ENCODE measurements around the gene GALNT7. TPM values are rescaled to one million over a fixed set of nuclear protein-coding genes. Genes with fewer than 3 reads are reported as not detected.

The GALNT7 gene
- total and polyA plus RNA-seq, 4 donors, result 0.65 to 13.0 (median 2.1) TPM

DNA sequence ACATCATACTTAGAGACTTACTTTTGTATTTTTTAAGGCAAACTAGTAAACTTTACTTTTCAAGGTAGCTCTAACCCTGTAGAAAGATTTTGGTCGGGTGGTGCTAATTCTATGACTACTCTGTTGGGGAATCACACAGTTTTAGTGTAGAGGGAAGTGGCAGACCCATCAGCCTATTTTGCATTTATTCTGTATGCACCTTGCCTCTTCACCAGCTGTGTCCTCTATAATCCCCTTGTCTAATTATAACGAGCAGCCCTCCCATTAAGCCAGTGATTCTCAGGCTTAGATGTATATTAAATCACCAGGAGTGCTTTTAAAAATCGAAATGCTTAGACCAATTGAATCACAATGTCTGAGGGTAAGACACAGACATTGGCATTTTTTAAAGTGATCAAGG is 78.1 kb downstream of the GALNT7 start:
- Histone ChIP-seq H3K27me3 (ENCODE audit: control insufficient read depth in 4 of 4, insufficient read depth in 4 of 4, low read length in 3 of 4) (peaks cover 0 to 4% (median 0%) of the 10 kb centered on the region in 4 donors), H3K4me3 (ENCODE audit: low read depth in 1 of 3, low read length in 3 of 3) (no peak overlapping the region), H3K9me3 (ENCODE audit: control insufficient read depth in 4 of 4, low read length in 3 of 4) (no peaks in the 10 kb centered on the region), H3K36me3 (ENCODE audit: control insufficient read depth in 4 of 4, insufficient read depth in 3 of 4, low read depth in 1 of 4, low read length in 3 of 4) (no peaks in the 10 kb centered on the region), H3K27ac (ENCODE audit: low read depth in 1 of 2, low read length in 2 of 2) (no peak overlapping the region), H3K4me1 (ENCODE audit: control insufficient read depth in 4 of 4, insufficient read depth in 4 of 4, low read length in 3 of 4) (no peaks in the 10 kb centered on the region), H3K9ac (ENCODE audit: low read depth in 1 of 2, low read length in 2 of 2) (no peak overlapping the region)
- TF ChIP-seq NR2F2 (IDR thresholded peaks at IDR 0.05) (no peak), GABPA (IDR thresholded peaks at IDR 0.05 in 1 of 2, conservative IDR thresholded peaks at IDR 0.05 in 1 of 2) (no peak), YY1 (IDR thresholded peaks at IDR 0.05) (no peak), SP1 (IDR thresholded peaks at IDR 0.05) (no peak), HNF4G (IDR thresholded peaks at IDR 0.05) (no peak), CTCF (IDR thresholded peaks at IDR 0.05; ENCODE audit: low read depth, low read length, missing input control) (no peak), HNF4A (conservative IDR thresholded peaks at IDR 0.05) (no peak), TAF1 (conservative IDR thresholded peaks at IDR 0.05) (no peak), FOXA2 (IDR thresholded peaks at IDR 0.05) (no peak), JUND (IDR thresholded peaks at IDR 0.05) (no peak), EGR1 (IDR thresholded peaks at IDR 0.05; ENCODE audit: low read depth in 2 of 2) (no peak), ATF3 (IDR thresholded peaks at IDR 0.05) (no peak), RXRA (IDR thresholded peaks at IDR 0.05) (no peak), RAD21 (IDR thresholded peaks at IDR 0.05) (no peak), FOXA1 (IDR thresholded peaks at IDR 0.05) (no peak)
- TF ChIP-seq, protein P1, sequence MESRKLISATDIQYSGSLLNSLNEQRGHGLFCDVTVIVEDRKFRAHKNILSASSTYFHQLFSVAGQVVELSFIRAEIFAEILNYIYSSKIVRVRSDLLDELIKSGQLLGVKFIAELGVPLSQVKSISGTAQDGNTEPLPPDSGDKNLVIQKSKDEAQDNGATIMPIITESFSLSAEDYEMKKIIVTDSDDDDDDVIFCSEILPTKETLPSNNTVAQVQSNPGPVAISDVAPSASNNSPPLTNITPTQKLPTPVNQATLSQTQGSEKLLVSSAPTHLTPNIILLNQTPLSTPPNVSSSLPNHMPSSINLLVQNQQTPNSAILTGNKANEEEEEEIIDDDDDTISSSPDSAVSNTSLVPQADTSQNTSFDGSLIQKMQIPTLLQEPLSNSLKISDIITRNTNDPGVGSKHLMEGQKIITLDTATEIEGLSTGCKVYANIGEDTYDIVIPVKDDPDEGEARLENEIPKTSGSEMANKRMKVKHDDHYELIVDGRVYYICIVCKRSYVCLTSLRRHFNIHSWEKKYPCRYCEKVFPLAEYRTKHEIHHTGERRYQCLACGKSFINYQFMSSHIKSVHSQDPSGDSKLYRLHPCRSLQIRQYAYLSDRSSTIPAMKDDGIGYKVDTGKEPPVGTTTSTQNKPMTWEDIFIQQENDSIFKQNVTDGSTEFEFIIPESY (IDR thresholded peaks at IDR 0.05), result no peak
- TF ChIP-seq, protein P2, sequence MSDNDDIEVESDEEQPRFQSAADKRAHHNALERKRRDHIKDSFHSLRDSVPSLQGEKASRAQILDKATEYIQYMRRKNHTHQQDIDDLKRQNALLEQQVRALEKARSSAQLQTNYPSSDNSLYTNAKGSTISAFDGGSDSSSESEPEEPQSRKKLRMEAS (IDR thresholded peaks at IDR 0.05), result no peak
- WGBS, result 47% methylated on average over 3 of the region's 3 CpGs
- no peak for DNase-seq (ENCODE audit: low spot score)

- Histone ChIP-seq H3K27ac (ENCODE audit: low read depth in 1 of 2, low read length in 2 of 2) (no peak overlapping the region), H3K36me3 (ENCODE audit: control insufficient read depth in 4 of 4, insufficient read depth in 3 of 4, low read depth in 1 of 4, low read length in 3 of 4) (no peaks in the 10 kb centered on the region), H3K4me3 (ENCODE audit: low read depth in 1 of 3, low read length in 3 of 3) (no peak overlapping the region), H3K27me3 (ENCODE audit: control insufficient read depth in 4 of 4, insufficient read depth in 4 of 4, low read length in 3 of 4) (peaks cover 0 to 4% (median 0%) of the 10 kb centered on the region in 4 donors), H3K9me3 (ENCODE audit: control insufficient read depth in 4 of 4, low read length in 3 of 4) (no peaks in the 10 kb centered on the region), H3K9ac (ENCODE audit: low read depth in 1 of 2, low read length in 2 of 2) (no peak overlapping the region), H3K4me1 (ENCODE audit: control insufficient read depth in 4 of 4, insufficient read depth in 4 of 4, low read length in 3 of 4) (no peaks in the 10 kb centered on the region)
- TF ChIP-seq EGR1 (IDR thresholded peaks at IDR 0.05; ENCODE audit: low read depth in 2 of 2), result no peak
- no peak for TF ChIP-seq HNF4A (conservative IDR thresholded peaks at IDR 0.05)
- no peak for TF ChIP-seq SP1 (IDR thresholded peaks at IDR 0.05)
- no peak for TF ChIP-seq RXRA (IDR thresholded peaks at IDR 0.05)
- no peak for TF ChIP-seq CTCF (IDR thresholded peaks at IDR 0.05; ENCODE audit: low read depth, low read length, missing input control)
- TF ChIP-seq, protein P2 (IDR thresholded peaks at IDR 0.05), result no peak
- no peak for TF ChIP-seq JUND (IDR thresholded peaks at IDR 0.05)
- no peak for TF ChIP-seq TAF1 (conservative IDR thresholded peaks at IDR 0.05)
- no peak for TF ChIP-seq ATF3 (IDR thresholded peaks at IDR 0.05)
- TF ChIP-seq YY1 (IDR thresholded peaks at IDR 0.05), result no peak
- TF ChIP-seq NR2F2 (IDR thresholded peaks at IDR 0.05), result no peak
- TF ChIP-seq, protein P1 (IDR thresholded peaks at IDR 0.05), result no peak
- no peak for TF ChIP-seq FOXA2 (IDR thresholded peaks at IDR 0.05)
- no peak for TF ChIP-seq HNF4G (IDR thresholded peaks at IDR 0.05)
- no peak for TF ChIP-seq FOXA1 (IDR thresholded peaks at IDR 0.05)
- TF ChIP-seq, protein P3, sequence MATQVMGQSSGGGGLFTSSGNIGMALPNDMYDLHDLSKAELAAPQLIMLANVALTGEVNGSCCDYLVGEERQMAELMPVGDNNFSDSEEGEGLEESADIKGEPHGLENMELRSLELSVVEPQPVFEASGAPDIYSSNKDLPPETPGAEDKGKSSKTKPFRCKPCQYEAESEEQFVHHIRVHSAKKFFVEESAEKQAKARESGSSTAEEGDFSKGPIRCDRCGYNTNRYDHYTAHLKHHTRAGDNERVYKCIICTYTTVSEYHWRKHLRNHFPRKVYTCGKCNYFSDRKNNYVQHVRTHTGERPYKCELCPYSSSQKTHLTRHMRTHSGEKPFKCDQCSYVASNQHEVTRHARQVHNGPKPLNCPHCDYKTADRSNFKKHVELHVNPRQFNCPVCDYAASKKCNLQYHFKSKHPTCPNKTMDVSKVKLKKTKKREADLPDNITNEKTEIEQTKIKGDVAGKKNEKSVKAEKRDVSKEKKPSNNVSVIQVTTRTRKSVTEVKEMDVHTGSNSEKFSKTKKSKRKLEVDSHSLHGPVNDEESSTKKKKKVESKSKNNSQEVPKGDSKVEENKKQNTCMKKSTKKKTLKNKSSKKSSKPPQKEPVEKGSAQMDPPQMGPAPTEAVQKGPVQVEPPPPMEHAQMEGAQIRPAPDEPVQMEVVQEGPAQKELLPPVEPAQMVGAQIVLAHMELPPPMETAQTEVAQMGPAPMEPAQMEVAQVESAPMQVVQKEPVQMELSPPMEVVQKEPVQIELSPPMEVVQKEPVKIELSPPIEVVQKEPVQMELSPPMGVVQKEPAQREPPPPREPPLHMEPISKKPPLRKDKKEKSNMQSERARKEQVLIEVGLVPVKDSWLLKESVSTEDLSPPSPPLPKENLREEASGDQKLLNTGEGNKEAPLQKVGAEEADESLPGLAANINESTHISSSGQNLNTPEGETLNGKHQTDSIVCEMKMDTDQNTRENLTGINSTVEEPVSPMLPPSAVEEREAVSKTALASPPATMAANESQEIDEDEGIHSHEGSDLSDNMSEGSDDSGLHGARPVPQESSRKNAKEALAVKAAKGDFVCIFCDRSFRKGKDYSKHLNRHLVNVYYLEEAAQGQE (IDR thresholded peaks at IDR 0.05), result no peak
- TF ChIP-seq RAD21 (IDR thresholded peaks at IDR 0.05), result no peak
- DNase-seq (ENCODE audit: low spot score), result no peak
- WGBS, result 77% methylated on average over 5 of the region's 5 CpGs
Measured at GRCh38 chr4:173247321-173247720, 78.7 kb downstream of the GALNT7 start.
